SH-SY5Y (cell line): ENCODE results near the gene RCBTB2.

Experiments
- GATA2 ChIP-seq: IDR thresholded peaks from 2 replicates; pipeline ENCODE4 v1.6.1; 2011; ENCODE audit warnings: mild to moderate bottlenecking, low read depth, low read length
- GATA3 ChIP-seq: IDR thresholded peaks from 2 replicates; pipeline ENCODE4 v1.6.1; 2011; ENCODE audit warnings: low read depth, mild to moderate bottlenecking, low read length, moderate library complexity

RCBTB2 gene

DNA sequence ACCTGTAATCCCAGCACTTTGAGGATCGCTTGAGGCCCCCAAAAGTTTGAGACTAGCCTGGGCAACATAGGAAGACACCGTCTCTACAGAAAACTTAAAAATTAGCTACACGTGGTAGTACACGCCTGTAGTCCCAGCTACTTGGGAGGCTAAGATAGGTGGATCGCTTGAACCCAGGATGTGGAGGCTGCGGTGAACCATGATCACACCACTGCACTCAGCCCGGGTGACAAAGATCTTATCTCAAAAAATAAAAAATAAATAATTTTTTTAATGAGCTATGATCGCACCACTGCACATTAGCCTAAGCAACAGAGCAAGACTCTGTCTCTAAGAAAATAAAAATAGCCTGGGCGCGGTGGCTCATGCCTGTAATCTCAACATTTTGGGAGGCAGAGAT is 6.6 kb downstream of the RCBTB2 start:
- TF ChIP-seq GATA2 (no peak), GATA3 (no peak)

DNA sequence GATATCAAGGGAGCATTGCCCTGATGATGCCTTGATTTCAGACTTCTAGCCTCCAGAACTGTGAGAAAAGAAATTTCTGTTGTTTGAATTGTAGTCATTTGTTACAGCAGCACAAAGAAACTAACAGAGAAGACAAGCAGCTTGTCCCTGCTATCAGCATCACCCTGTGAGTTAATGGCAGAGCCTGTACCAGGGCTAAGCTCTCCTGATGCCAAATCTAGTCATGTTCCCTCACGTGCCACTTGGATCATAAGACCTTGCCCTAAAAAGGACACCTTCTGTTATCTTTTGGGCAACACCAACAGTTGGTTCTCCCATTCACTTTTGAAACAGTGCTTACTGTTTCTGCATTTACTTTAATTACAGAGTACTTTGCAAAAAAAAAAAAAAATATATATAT is 14.8 kb downstream of the RCBTB2 start:
- TF ChIP-seq GATA3: no peak
- no peak for TF ChIP-seq GATA2

DNA sequence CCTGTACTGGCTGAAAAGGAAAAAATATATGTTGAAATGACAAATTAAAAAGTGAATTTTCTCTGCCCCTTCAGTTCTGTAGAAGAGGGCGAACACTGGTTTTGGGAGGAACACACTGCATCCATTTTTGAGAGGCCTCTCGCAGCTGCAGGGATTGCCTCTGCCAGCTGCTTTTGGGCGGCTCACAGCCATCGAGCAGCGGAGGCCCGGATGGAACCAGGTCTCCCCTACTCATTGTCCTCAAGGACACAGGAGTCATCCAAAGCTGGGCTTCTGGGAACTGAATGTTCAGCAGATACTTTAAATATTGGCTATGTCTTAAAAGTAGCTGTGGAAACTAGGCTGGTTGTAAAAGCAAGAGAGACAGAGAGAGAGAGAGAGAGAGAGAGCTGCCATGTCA is 17.1 kb downstream of the RCBTB2 start:
- TF ChIP-seq GATA2: no peak
- TF ChIP-seq GATA3: no peak

DNA sequence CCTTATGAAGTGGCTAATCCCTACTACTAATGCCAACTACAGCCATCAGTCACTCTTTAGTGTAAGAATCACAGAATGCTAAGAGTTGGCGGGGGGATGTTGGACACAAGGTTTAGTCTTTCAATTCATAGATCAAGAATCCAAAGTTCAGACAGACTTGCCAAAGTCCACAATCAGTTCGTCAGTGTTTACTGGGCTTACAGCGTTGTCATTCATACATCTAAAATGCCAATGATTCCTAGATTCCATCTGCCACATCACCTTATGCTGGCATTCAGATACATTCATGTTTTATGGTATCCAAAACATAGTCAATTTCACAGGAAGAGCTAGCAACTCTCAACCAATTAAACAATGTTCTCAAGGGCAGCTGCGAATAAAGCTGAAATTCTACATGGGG is 18.1 kb downstream of the RCBTB2 start:
- TF ChIP-seq GATA2 (no peak), GATA3 (no peak)

- no peak for TF ChIP-seq GATA3
- TF ChIP-seq GATA2: no peak
Observed at GRCh38 chr13:48511621-48512230, 21.2 kb downstream of the RCBTB2 start.

- TF ChIP-seq GATA3 (no peak), GATA2 (no peak)
Observed at GRCh38 chr13:48510698-48511097, 22.2 kb downstream of the RCBTB2 start.

DNA sequence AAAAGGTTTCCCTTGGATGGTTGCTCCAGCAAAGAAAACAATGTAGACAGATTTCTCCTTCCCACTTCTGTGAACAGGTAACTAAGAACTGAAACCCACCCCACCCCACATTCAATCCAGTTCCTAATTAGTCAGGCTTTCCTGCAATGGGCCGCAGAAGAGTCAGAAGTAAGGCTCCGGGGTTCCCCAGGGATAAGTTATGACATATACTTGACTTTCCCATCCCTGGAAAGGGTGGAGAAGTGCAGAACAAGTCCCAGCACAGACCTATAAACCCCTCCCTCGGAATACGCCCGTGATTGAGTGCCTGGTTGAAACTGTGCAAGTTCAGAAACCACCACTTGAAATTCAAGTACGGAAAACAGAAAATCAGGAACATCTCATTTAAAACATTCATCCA is 24.9 kb downstream of the RCBTB2 start:
- TF ChIP-seq GATA2 (no peak), GATA3 (no peak)

GRCh38 chr13:48507021-48507420 is 25.9 kb downstream of the RCBTB2 start:
- TF ChIP-seq GATA3: no peak
- no peak for TF ChIP-seq GATA2

GRCh38 chr13:48506092-48506701 is 26.7 kb downstream of the RCBTB2 start:
- TF ChIP-seq GATA2: no peak
- TF ChIP-seq GATA3: no peak

DNA sequence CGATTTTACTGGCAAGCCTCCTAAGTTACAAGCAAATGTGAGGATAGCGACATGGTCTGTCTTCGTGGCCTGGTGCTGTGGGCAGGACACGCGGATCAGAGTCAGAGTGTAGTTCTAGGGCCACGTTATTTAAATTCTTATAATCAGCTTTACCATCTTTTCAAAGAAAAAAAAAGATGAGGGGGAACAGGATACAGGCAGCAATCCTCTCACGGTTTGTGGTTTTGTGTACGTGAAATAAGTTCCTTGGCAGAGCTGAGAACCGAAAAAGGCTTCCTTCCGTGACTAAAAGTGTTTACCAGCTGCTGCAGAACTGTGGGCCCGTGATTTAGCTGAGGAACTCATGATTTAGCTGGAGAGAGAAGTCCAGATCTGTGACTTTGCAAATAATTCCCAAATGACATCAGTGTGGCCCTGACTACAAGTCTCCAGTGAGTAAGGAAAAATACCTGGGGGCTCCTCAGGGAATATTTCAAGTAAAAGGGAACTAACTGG is 27.2 kb downstream of the RCBTB2 start:
- TF ChIP-seq GATA3 (no peak), GATA2 (no peak)

GRCh38 chr13:48505012-48505411 is 27.9 kb downstream of the RCBTB2 start:
- TF ChIP-seq GATA2 (no peak), GATA3 (no peak)

DNA sequence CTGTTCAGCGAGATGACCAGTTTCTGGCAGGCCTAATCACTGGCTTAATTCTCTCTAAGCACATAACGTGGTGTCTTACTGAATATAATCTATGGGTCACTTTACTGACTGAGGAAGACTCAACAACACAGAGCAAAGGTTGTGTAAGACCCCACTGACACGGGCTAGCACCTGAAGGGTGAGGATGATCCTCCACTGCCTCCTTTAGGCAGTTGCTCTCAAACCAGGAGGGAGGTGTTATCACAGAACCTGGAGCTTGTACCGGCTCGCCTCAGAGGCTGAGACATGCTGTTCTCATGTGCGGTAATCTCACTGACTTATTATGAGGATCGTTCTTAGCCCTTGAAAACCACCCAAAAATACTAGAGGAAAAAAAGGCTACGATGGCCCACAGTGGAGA is 28.3 kb downstream of the RCBTB2 start:
- no peak for TF ChIP-seq GATA3
- TF ChIP-seq GATA2: no peak

- TF ChIP-seq GATA3 (no peak), GATA2 (no peak)
Observed at GRCh38 chr13:48502601-48503319, 30.1 kb downstream of the RCBTB2 start.

- no peak for TF ChIP-seq GATA3
- no peak for TF ChIP-seq GATA2
Observed at GRCh38 chr13:48501705-48502104, 31.2 kb downstream of the RCBTB2 start.
